ENCODE data around the gene CATSPERZ. TPM values are rescaled to one million over a fixed set of nuclear protein-coding genes. Genes with fewer than 3 reads are reported as not detected.

Gene CATSPERZ
- total and polyA plus RNA-seq, 2 of the 13 experiments (the other 11 are each of a cell fraction or from before 2014, with no cell fraction given) = 0.22 to 0.48 TPM

- Histone ChIP-seq H3K4me3 (replicated peaks in 1 of 3; ENCODE audit: insufficient read depth in 1 of 3, low read depth in 2 of 3, low read length in 3 of 3) (no peak overlapping the region), H3K27me3 (ENCODE audit: control insufficient read depth in 1 of 2, insufficient read depth in 2 of 2, low read length in 2 of 2) (no peaks in the 10 kb centered on the region), H3K27ac (ENCODE audit: extremely low read length, insufficient read depth, low read length) (no peak overlapping the region), H3K4me2 (ENCODE audit: low read depth, low read length) (no peak overlapping the region), H3K79me2 (ENCODE audit: insufficient read depth, low read length) (peaks cover 4% of the 10 kb centered on the region), H3K36me3 (replicated peaks in 1 of 2; ENCODE audit: control insufficient read depth in 1 of 2, insufficient read depth in 2 of 2, low read length in 2 of 2) (peaks cover 2 to 25% of the 10 kb centered on the region in 2 experiments; a peak in 4 of 5 replicates), H3K4me1 (ENCODE audit: insufficient read depth, low read length) (peaks cover 15% of the 10 kb centered on the region), H3K9ac (ENCODE audit: insufficient read depth, low read depth, low read length) (no peak overlapping the region), H4K20me1 (ENCODE audit: insufficient read depth, low read length) (no peaks in the 10 kb centered on the region), H2AFZ (ENCODE audit: low read length) (no peak overlapping the region), H3K9me3 (ENCODE audit: low read length) (no peaks in the 10 kb centered on the region)
- 100% methylated on average over 9 of the region's 10 CpGs for WGBS (ENCODE audit: low lambda C conversion rate)
- DNase-seq (ENCODE audit: low spot score) (no peak), ATAC-seq (no peak), FAIRE-seq (no peak)
- in situ Hi-C loops (cut with HindIII; ENCODE audit: extremely low pct_ligation_motif_present, low pct_unique_long_range_greater_than_20kb) = no loop called here
- CTCF ChIA-PET (ENCODE audit: low intra/inter-chr PET ratio, low total read pairs) = no interaction called here
- no TSS peak for BruUV-seq (replicated peaks)
- intact Hi-C loops (cut with micrococcal nuclease; ENCODE audit: unreplicated experiment) = no loop called here
- POLR2A ChIA-PET = interaction anchor here (1.4 kb wide), 1 partner anchor 12 kb away, joined by 7 read pairs; no protein-coding TSS in a partner anchor
- TF ChIP-seq PITX1 (CRISPR knock-in tag; IDR thresholded peaks at IDR 0.05) (no peak), TIGD3 (CRISPR knock-in tag; IDR thresholded peaks at IDR 0.05; ENCODE audit: borderline replicate concordance) (no peak), ZNF646 (CRISPR knock-in tag; IDR thresholded peaks at IDR 0.05) (no peak), ZNF549 (CRISPR knock-in tag; IDR thresholded peaks at IDR 0.05) (no peak), ZNF607 (CRISPR knock-in tag; IDR thresholded peaks at IDR 0.05; ENCODE audit: borderline replicate concordance) (no peak), DRAP1 (CRISPR knock-in tag; IDR thresholded peaks at IDR 0.05) (no peak), ZNF709 (CRISPR knock-in tag; IDR thresholded peaks at IDR 0.05) (no peak), STAG1 (CRISPR knock-in tag; IDR thresholded peaks at IDR 0.05) (no peak), STAT5B (CRISPR knock-in tag; IDR thresholded peaks at IDR 0.05) (no peak), CEBPB (IDR thresholded peaks at IDR 0.05; ENCODE audit: borderline replicate concordance, low read depth, low read length) (no peak), AKNA (CRISPR knock-in tag; IDR thresholded peaks at IDR 0.05; ENCODE audit: borderline replicate concordance) (no peak)
Observed at GRCh38 chr11:64264371-64264852, 35.7 kb upstream of the CATSPERZ start.

All from HepG2 (cell line).